Kidney (tissue), 14 donors: Measurements from ENCODE around the gene REEP6. TPM values are rescaled to one million over a fixed set of nuclear protein-coding genes. Genes with fewer than 3 reads are reported as not detected.

Experiments
- DNase-seq, 5 donors: peaks; one replicate each; pipeline ENCODE4 v3.0.0-alpha.2; 2013 to 2020
- FAIRE-seq: peaks from 2 replicates; lab custom pipeline; 2012; peaks lifted over from hg19 to GRCh38; lab: Jason Lieb, UNC
- H3K27ac ChIP-seq, 2 donors: one replicate each; pipeline ENCODE4 v1.7.0; 2013; ENCODE audit warnings: low read depth in 2 of 2, low read length in 2 of 2, inconsistent platforms in 1 of 2
- H3K27me3 ChIP-seq: one replicate; pipeline ENCODE4 v1.7.1; 2013; ENCODE audit warnings: low read length, inconsistent platforms; ENCODE audit not compliant: control insufficient read depth, insufficient read depth
- H3K36me3 ChIP-seq, 3 donors: one replicate each; pipeline versions ENCODE4 v1.7.0 to v1.7.1; 2013; ENCODE audit warnings: low read length in 3 of 3, control low read depth in 1 of 3, inconsistent platforms in 1 of 3; ENCODE audit not compliant: insufficient read depth in 3 of 3, control insufficient read depth in 2 of 3
- H3K4me1 ChIP-seq, 3 donors: one replicate each; pipeline versions ENCODE4 v1.7.0 to v1.7.1; 2013; ENCODE audit warnings: low read length in 3 of 3, inconsistent platforms in 1 of 3, low read depth in 1 of 3; ENCODE audit not compliant: control insufficient read depth in 2 of 3, insufficient read depth in 2 of 3
- H3K4me3 ChIP-seq, 3 donors: one replicate each; pipeline versions ENCODE4 v1.7.0 to v1.8.1; 2013; ENCODE audit warnings: low read length in 3 of 3, control low read depth in 1 of 3, inconsistent platforms in 1 of 3
- H3K9ac ChIP-seq, 3 donors: one replicate each; pipeline versions ENCODE4 v1.7.0 to v1.7.1; 2013; ENCODE audit warnings: low read length in 3 of 3, control low read depth in 1 of 3, inconsistent platforms in 1 of 3
- H3K9me3 ChIP-seq, 3 donors: one replicate each; pipeline versions ENCODE4 v1.7.0 to v1.7.1; 2013; ENCODE audit warnings: low read length in 3 of 3, control low read depth in 1 of 3, inconsistent platforms in 1 of 3; ENCODE audit not compliant: control insufficient read depth in 2 of 3, insufficient read depth in 1 of 3
- CTCF ChIP-seq: IDR thresholded peaks from 3 replicates; pipeline ENCODE4 v1.5.1; 2012; ENCODE audit warnings: mild to moderate bottlenecking, moderate library complexity, borderline replicate concordance; ENCODE audit not compliant: insufficient read depth; ENCODE audit errors: extremely low read depth
- intact Hi-C: fragments of 100-400 bp; cut with DNase I; formaldehyde crosslinking; loops from one replicate; pipeline ENCODE4 v1.11.1; 2022
- polyA plus RNA-seq: library from polyadenylated mRNA; stranded (reverse); fragments of 350-450 nt; fragmentation: Illumina TruSeq; extraction: RNeasy Lipid Tissue Mini Kit (QIAGEN cat#74804); gene quantifications from one replicate; pipeline ENCODE4 v1.2.3, GENCODE V29; 2014; ENCODE audit warnings: low read depth, low replicate concordance; ENCODE audit not compliant: insufficient read depth
- total RNA-seq: library from RNA; stranded (reverse); fragmentation: NEBNext Ultra II Directional; extraction: Animal tissue kit (Norgen Biotek cat#: 25700); gene quantifications from one replicate; pipeline ENCODE4 v1.2.1, GENCODE V29; 2021
- donor health status: control.
- donor health status: control.
- donor health status: control.
- donor health status: control.
- donor health status: control.
- donor health status: DM: yes; HTN: yes; CAD: no.
- donor health status: Normal renal cell carcinoma (clear cell type).

The REEP6 gene
- total and polyA plus RNA-seq, 2 donors from 2014 or later, result 9.6 to 60.0 TPM

GRCh38 chr19:1490311-1491113, 469 bp upstream of the REEP6 start, which contains the start of gene PCSK4:
Gene PCSK4 (minus strand): TSS chr19:1490350. CDS start chr19:1490346, 4 bp downstream.
- Histone ChIP-seq H3K4me3 (peak within 1 kb of the TSS; percentile 66 to 88 (median 82)), H3K9ac (peak within 1 kb of the TSS; percentile 41 to 81 (median 67)), H3K27ac (peak within 1 kb of the TSS; percentile 51 to 74), H3K36me3 (no peaks in the 10 kb centered on the region), H3K27me3 (no peaks in the 10 kb centered on the region), H3K9me3 (no peaks in the 10 kb centered on the region), H3K4me1 (peaks cover 0 to 8% (median 0%) of the 10 kb centered on the region in 3 donors)
- peak; percentile 46 for FAIRE-seq
- peak; percentile 99 to 100 (median 99) for DNase-seq
- intact Hi-C loops, result no loop called here
- TF ChIP-seq CTCF, result no peak

GRCh38 chr19:1491849-1492170, 829 bp downstream of the REEP6 start:
- TF ChIP-seq CTCF, result no peak
- Histone ChIP-seq H3K4me3 (peak overlapping the region in 1 of 3 donors; percentile 62), H3K27me3 (no peaks in the 10 kb centered on the region), H3K27ac (no peak overlapping the region), H3K9ac (no peak overlapping the region), H3K4me1 (peaks cover 0 to 8% (median 0%) of the 10 kb centered on the region in 3 donors), H3K9me3 (no peaks in the 10 kb centered on the region), H3K36me3 (no peaks in the 10 kb centered on the region)
- intact Hi-C loops, result no loop called here
- FAIRE-seq (no peak), DNase-seq (peak in 3 of 5 donors; percentile 21 to 80 (median 60))

GRCh38 chr19:1492474-1493006, 1.6 kb downstream of the REEP6 start:
- H3K4me1 ChIP-seq, result peaks cover 0 to 8% (median 0%) of the 10 kb centered on the region in 3 donors
- no peaks in the 10 kb centered on the region for H3K9me3 ChIP-seq
- H3K27ac ChIP-seq, result no peak overlapping the region
- no peak overlapping the region for H3K9ac ChIP-seq
- no peaks in the 10 kb centered on the region for H3K27me3 ChIP-seq
- no peaks in the 10 kb centered on the region for H3K36me3 ChIP-seq
- TF ChIP-seq CTCF, result no peak
- intact Hi-C loops, result no loop called here
- DNase-seq (peak in 2 of 5 donors; percentile 63 to 77), FAIRE-seq (no peak)
- no peak overlapping the region for H3K4me3 ChIP-seq
